H9 (cell line): Measurements from ENCODE around the gene AKR1E2. TPM values are rescaled to one million over a fixed set of nuclear protein-coding genes. Genes with fewer than 3 reads are reported as not detected.

Source experiments
- DNase-seq: peaks from one replicate; pipeline ENCODE4 v3.0.0-alpha.2; 2017
- H2AFZ ChIP-seq: one replicate; pipeline ENCODE4 v1.6.1; 2013; ENCODE audit warnings: mild to moderate bottlenecking, low read length, control low read depth, moderate library complexity
- H2AK5ac ChIP-seq: 2 replicates; pipeline ENCODE4 v1.6.1; 2013; ENCODE audit warnings: low read length, control low read depth, mixed read lengths; ENCODE audit not compliant: insufficient read length
- H2BK120ac ChIP-seq: one replicate; pipeline ENCODE4 v1.6.1; 2013; ENCODE audit warnings: low read depth, mild to moderate bottlenecking, low read length, control low read depth, inconsistent platforms; ENCODE audit not compliant: poor library complexity, severe bottlenecking
- H2BK12ac ChIP-seq: 2 replicates; pipeline ENCODE4 v1.6.1; 2013; ENCODE audit warnings: low read length, control low read depth, mixed read lengths, low read depth; ENCODE audit not compliant: insufficient read length
- H2BK15ac ChIP-seq: 2 replicates; pipeline ENCODE4 v1.6.1; 2013; ENCODE audit warnings: low read depth, low read length, control low read depth
- H2BK20ac ChIP-seq: one replicate; pipeline ENCODE4 v1.6.1; 2013; ENCODE audit warnings: low read depth, mild to moderate bottlenecking, low read length, control low read depth, inconsistent platforms; ENCODE audit not compliant: poor library complexity, severe bottlenecking
- H2BK5ac ChIP-seq: 2 replicates; pipeline ENCODE4 v1.6.1; 2013; ENCODE audit warnings: low read length, control low read depth, mixed read lengths; ENCODE audit not compliant: insufficient read length
- H3K14ac ChIP-seq: 2 replicates; pipeline ENCODE4 v1.6.1; 2013; ENCODE audit warnings: low read length, control low read depth; ENCODE audit not compliant: insufficient read depth
- H3K18ac ChIP-seq: 2 replicates; pipeline ENCODE4 v1.6.1; 2013; ENCODE audit warnings: low read depth, mild to moderate bottlenecking, mixed read lengths, low read length, control low read depth; ENCODE audit not compliant: insufficient read length
- H3K23ac ChIP-seq: 2 replicates; pipeline ENCODE4 v1.6.1; 2013; ENCODE audit warnings: low read length, control low read depth, mixed read lengths, low read depth; ENCODE audit not compliant: insufficient read length
- H3K23me2 ChIP-seq: 2 replicates; pipeline ENCODE4 v1.6.1; 2013; ENCODE audit warnings: low read depth, mild to moderate bottlenecking, mixed read lengths, low read length, control low read depth; ENCODE audit not compliant: insufficient read length, poor library complexity, severe bottlenecking
- H3K27ac ChIP-seq: 2 replicates; pipeline ENCODE4 v1.5.1; 2013; ENCODE audit warnings: low read length, control low read depth, mixed read lengths, low read depth; ENCODE audit not compliant: insufficient read length
- H3K27me3 ChIP-seq: 2 replicates; pipeline ENCODE4 v1.6.1; 2013; ENCODE audit warnings: low read length, control low read depth, inconsistent platforms; ENCODE audit not compliant: insufficient read depth
- H3K4ac ChIP-seq: 2 replicates; pipeline ENCODE4 v1.6.1; 2013; ENCODE audit warnings: low read depth, mild to moderate bottlenecking, control low read depth, inconsistent platforms, low read length, moderate library complexity
- H3K4me1 ChIP-seq: 2 replicates; pipeline ENCODE4 v1.6.1; 2013; ENCODE audit warnings: low read length, control low read depth, inconsistent platforms; ENCODE audit not compliant: insufficient read depth
- H3K4me2 ChIP-seq: 2 replicates; pipeline ENCODE4 v1.6.1; 2013; ENCODE audit warnings: low read length, control low read depth, mixed read lengths; ENCODE audit not compliant: insufficient read length, insufficient read depth
- H3K56ac ChIP-seq: 2 replicates; pipeline ENCODE4 v1.6.1; 2013; ENCODE audit warnings: low read depth, mild to moderate bottlenecking, mixed read lengths, low read length, control low read depth; ENCODE audit not compliant: insufficient read length
- H3K79me1 ChIP-seq: 2 replicates; pipeline ENCODE4 v1.6.1; 2013; ENCODE audit warnings: low read depth, mild to moderate bottlenecking, moderate library complexity, low read length, control low read depth, inconsistent platforms; ENCODE audit not compliant: insufficient read depth, poor library complexity, severe bottlenecking
- H3K79me2 ChIP-seq: 2 replicates; pipeline ENCODE4 v1.6.1; 2013; ENCODE audit warnings: low read length, control low read depth, inconsistent platforms; ENCODE audit not compliant: insufficient read depth
- H3K9ac ChIP-seq: 2 replicates; pipeline ENCODE4 v1.6.1; 2013; ENCODE audit warnings: low read length, control low read depth, mixed read lengths; ENCODE audit not compliant: insufficient read length; ENCODE audit errors: extremely low read depth
- H3K9me3 ChIP-seq: one replicate; pipeline ENCODE4 v1.6.1; 2013; ENCODE audit warnings: low read depth, low read length, inconsistent platforms; ENCODE audit not compliant: control insufficient read depth
- H3T11ph ChIP-seq: one replicate; pipeline ENCODE4 v1.6.1; 2013; ENCODE audit warnings: mild to moderate bottlenecking, low read length, control low read depth, inconsistent platforms
- H4K20me1 ChIP-seq: one replicate; pipeline ENCODE4 v1.6.1; 2013; ENCODE audit not compliant: control insufficient read depth, insufficient read length, insufficient read depth
- H4K5ac ChIP-seq: 2 replicates; pipeline ENCODE4 v1.6.1; 2013; ENCODE audit warnings: low read depth, mild to moderate bottlenecking, mixed read lengths, low read length, control low read depth; ENCODE audit not compliant: insufficient read length
- H4K8ac ChIP-seq: replicated peaks from 2 replicates; pipeline ENCODE4 v1.6.1; 2013; ENCODE audit warnings: low read length, control low read depth, mixed read lengths, low read depth; ENCODE audit not compliant: insufficient read length
- H4K91ac ChIP-seq: 2 replicates; pipeline ENCODE4 v1.6.1; 2013; ENCODE audit warnings: low read depth, mild to moderate bottlenecking, moderate library complexity, mixed read lengths, low read length, control low read depth; ENCODE audit not compliant: insufficient read length
- H3K27ac Mint-ChIP-seq, 3 experiments: 2 replicates in 2 of 3; 3 replicates in 1 of 3; pipeline ENCODE4 v1.8.0; 2020 to 2021; ENCODE audit warnings: mixed read lengths in 3 of 3, mild to moderate bottlenecking in 1 of 3, moderate library complexity in 1 of 3
- H3K27me3 Mint-ChIP-seq: 2 replicates; pipeline ENCODE4 v1.8.0; 2021; ENCODE audit warnings: low read depth, mild to moderate bottlenecking, moderate library complexity, mixed read lengths
- H3K36me3 Mint-ChIP-seq, 3 experiments: 2 replicates in 2 of 3; 3 replicates in 1 of 3; pipeline ENCODE4 v1.8.0; 2020 to 2021; ENCODE audit warnings: low read depth in 3 of 3, mixed read lengths in 3 of 3; ENCODE audit not compliant: insufficient read depth in 1 of 3
- H3K4me1 Mint-ChIP-seq, 2 experiments: 2 replicates each; pipeline ENCODE4 v1.8.0; 2020; ENCODE audit warnings: mixed read lengths in 2 of 2
- H3K4me3 Mint-ChIP-seq, 2 experiments: 2 replicates in 1 of 2; 3 replicates in 1 of 2; pipeline ENCODE4 v1.8.0; 2020 to 2021; ENCODE audit warnings: mild to moderate bottlenecking in 2 of 2, mixed read lengths in 2 of 2, moderate library complexity in 1 of 2
- H3K9me3 Mint-ChIP-seq, 2 experiments: 2 replicates in 1 of 2; 3 replicates in 1 of 2; pipeline ENCODE4 v1.8.0; 2020; ENCODE audit warnings: mild to moderate bottlenecking in 2 of 2, mixed read lengths in 2 of 2, moderate library complexity in 1 of 2
- WGBS: extraction: QIAGEN DNeasy Blood & Tissue Kit; methylation state at CpG from one replicate; pipeline ENCODE4 v1.1.7; 2013; ENCODE audit warnings: missing lambda C conversion rate, low lambda C conversion rate, mixed read lengths; ENCODE audit not compliant: insufficient read length; ENCODE audit errors: extremely low coverage; 5-methylcytosine and 5-hydroxymethylcytosine counted together
- total RNA-seq: library from RNA; stranded (reverse); gene quantifications from 2 replicates; pipeline ENCODE4 v1.2.1, GENCODE V29; 2021
- TF ChIP-seq, protein P1 (sequence below): fragments of 200-600 bp; sonication (generic); conservative IDR thresholded peaks from 3 replicates; pipeline ENCODE4 v1.8.0; 2021; ENCODE audit warnings: antibody characterized with exemption, mild to moderate bottlenecking

The AKR1E2 gene
- total RNA-seq, 1 experiment from 2014 or later: 2.2 TPM

DNA sequence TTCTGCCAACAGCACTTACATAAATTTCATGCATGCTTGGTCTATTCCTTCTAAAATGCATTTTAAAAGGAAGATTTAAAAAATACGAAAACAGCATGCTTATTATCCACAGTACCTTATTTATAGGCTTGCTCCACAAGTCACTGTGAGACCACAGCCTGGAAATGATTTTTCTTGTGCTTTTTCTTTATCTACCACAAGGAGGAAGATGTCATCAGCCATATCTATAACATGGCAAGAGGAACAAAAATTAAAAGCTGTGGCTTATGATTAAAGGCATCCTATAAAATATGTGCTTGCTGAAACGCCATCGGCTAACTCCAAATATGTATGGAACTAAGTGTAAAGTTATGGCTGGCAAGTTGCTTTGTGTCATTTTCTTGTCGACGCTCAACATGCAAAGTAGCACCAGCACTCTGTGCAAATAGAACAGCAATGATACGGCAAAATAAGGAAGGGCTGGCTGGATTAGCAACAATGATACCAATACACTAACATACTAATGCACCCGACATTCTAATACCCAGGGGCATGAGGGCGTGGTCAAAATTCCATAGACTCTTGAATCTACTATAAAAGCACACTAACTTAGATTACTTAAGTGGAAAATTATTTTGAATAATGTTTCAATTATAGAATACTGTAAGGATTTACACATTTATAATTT, 41.2 kb upstream of the AKR1E2 start:
- no peaks in the 10 kb centered on the region for H3K4me1 ChIP-seq
- no peak overlapping the region for H2BK120ac ChIP-seq
- H3K79me1 ChIP-seq: no peaks in the 10 kb centered on the region
- H2BK12ac ChIP-seq: no peak overlapping the region
- H4K91ac ChIP-seq: no peak overlapping the region
- no peak overlapping the region for H3K14ac ChIP-seq
- H2BK5ac ChIP-seq: no peak overlapping the region
- no peaks in the 10 kb centered on the region for H3K4me1 Mint-ChIP-seq
- no peak overlapping the region for H2AFZ ChIP-seq
- no peaks in the 10 kb centered on the region; the same call in 1 of the 2 replicates for H3K27me3 ChIP-seq
- no peak overlapping the region for H3T11ph ChIP-seq
- H3K27me3 Mint-ChIP-seq: peaks cover 2% of the 10 kb centered on the region; the same call in 1 of the 2 replicates
- H3K27ac Mint-ChIP-seq: no peak overlapping the region
- H3K4me3 Mint-ChIP-seq: no peak overlapping the region
- no peak overlapping the region for H3K27ac ChIP-seq
- H3K4ac ChIP-seq: no peak overlapping the region
- no peak overlapping the region for H2AK5ac ChIP-seq
- no CpG with 5 or more reads among the region's 8 CpGs for WGBS
- H3K4me2 ChIP-seq: no peak overlapping the region
- H3K23me2 ChIP-seq: no peaks in the 10 kb centered on the region
- TF ChIP-seq, protein P1, sequence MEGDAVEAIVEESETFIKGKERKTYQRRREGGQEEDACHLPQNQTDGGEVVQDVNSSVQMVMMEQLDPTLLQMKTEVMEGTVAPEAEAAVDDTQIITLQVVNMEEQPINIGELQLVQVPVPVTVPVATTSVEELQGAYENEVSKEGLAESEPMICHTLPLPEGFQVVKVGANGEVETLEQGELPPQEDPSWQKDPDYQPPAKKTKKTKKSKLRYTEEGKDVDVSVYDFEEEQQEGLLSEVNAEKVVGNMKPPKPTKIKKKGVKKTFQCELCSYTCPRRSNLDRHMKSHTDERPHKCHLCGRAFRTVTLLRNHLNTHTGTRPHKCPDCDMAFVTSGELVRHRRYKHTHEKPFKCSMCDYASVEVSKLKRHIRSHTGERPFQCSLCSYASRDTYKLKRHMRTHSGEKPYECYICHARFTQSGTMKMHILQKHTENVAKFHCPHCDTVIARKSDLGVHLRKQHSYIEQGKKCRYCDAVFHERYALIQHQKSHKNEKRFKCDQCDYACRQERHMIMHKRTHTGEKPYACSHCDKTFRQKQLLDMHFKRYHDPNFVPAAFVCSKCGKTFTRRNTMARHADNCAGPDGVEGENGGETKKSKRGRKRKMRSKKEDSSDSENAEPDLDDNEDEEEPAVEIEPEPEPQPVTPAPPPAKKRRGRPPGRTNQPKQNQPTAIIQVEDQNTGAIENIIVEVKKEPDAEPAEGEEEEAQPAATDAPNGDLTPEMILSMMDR: no peak
- no peak overlapping the region for H2BK20ac ChIP-seq
- H3K9me3 ChIP-seq: no peaks in the 10 kb centered on the region
- H4K5ac ChIP-seq: no peak overlapping the region
- H2BK15ac ChIP-seq: no peak overlapping the region
- no peak overlapping the region for H3K23ac ChIP-seq
- DNase-seq: no peak
- no peak overlapping the region for H3K18ac ChIP-seq
- no peak overlapping the region for H4K8ac ChIP-seq
- no peaks in the 10 kb centered on the region for H3K79me2 ChIP-seq
- H4K20me1 ChIP-seq: no peaks in the 10 kb centered on the region
- H3K56ac ChIP-seq: no peak overlapping the region
- no peaks in the 10 kb centered on the region for H3K9me3 Mint-ChIP-seq
- H3K9ac ChIP-seq: no peak overlapping the region
- no peaks in the 10 kb centered on the region for H3K36me3 Mint-ChIP-seq
